SU-DHL-6 (cell line): ENCODE measurements around the gene PCDHGB7.

Experiments
- H2AFZ ChIP-seq: fragments of 200-600 bp; sonication (generic); 2 replicates; pipeline ENCODE4 v1.6.1; 2014; ENCODE audit warnings: low read depth, mild to moderate bottlenecking, moderate library complexity, mixed read lengths, antibody characterized with exemption, low read length; ENCODE audit not compliant: severe bottlenecking
- H3F3A ChIP-seq: fragments of 200-600 bp; shearing (Covaris generic); 2 replicates; pipeline ENCODE4 v1.6.0; 2016; ENCODE audit warnings: antibody characterized with exemption, mild to moderate bottlenecking; ENCODE audit not compliant: insufficient read depth
- H3K27ac ChIP-seq: fragments of 200-600 bp; sonication (generic); 2 replicates; pipeline ENCODE4 v1.5.1; 2016; ENCODE audit warnings: low read depth, mild to moderate bottlenecking, low read length, moderate library complexity, mixed read lengths
- H3K27me3 ChIP-seq: fragments of 200-600 bp; sonication (generic), shearing (Covaris generic); 2 replicates; pipeline ENCODE4 v1.6.0; 2014; ENCODE audit warnings: mild to moderate bottlenecking, low read length
- H3K36me3 ChIP-seq: fragments of 200-600 bp; sonication (generic); 2 replicates; pipeline ENCODE4 v1.6.1; 2014; ENCODE audit warnings: mild to moderate bottlenecking, low read length, mixed read lengths
- H3K4me2 ChIP-seq: fragments of 300-600, 200-600 bp; shearing (Covaris generic), sonication (generic); 2 replicates; pipeline ENCODE4 v1.6.0; 2014; ENCODE audit warnings: low read length, low read depth, mild to moderate bottlenecking; ENCODE audit not compliant: poor library complexity, severe bottlenecking
- H3K4me3 ChIP-seq: fragments of 200-600 bp; sonication (generic); 2 replicates; pipeline ENCODE4 v1.5.1; 2014; ENCODE audit warnings: antibody characterized with exemption, low read length, mild to moderate bottlenecking, mixed read lengths; ENCODE audit not compliant: insufficient read depth, poor library complexity, severe bottlenecking
- H3K79me2 ChIP-seq: fragments of 200-600 bp; sonication (generic); 2 replicates; pipeline ENCODE4 v1.6.1; 2014; ENCODE audit warnings: mild to moderate bottlenecking, low read length, moderate library complexity; ENCODE audit not compliant: insufficient read depth
- H3K9ac ChIP-seq: fragments of 200-600 bp; sonication (generic); 2 replicates; pipeline ENCODE4 v1.7.0; 2014; ENCODE audit warnings: mild to moderate bottlenecking, low read length
- H3K9me2 ChIP-seq: fragments of 200-600 bp; sonication (generic); replicated peaks from 2 replicates; pipeline ENCODE4 v1.6.1; 2014; ENCODE audit warnings: low read length; ENCODE audit not compliant: insufficient read depth
- H3K9me3 ChIP-seq: fragments of 200-600 bp; sonication (generic); 2 replicates; pipeline ENCODE4 v1.6.1; 2014; ENCODE audit warnings: low read length, mixed read lengths; ENCODE audit not compliant: insufficient read depth
- H4K20me1 ChIP-seq: fragments of 200-600 bp; sonication (generic); 2 replicates; pipeline ENCODE4 v1.6.1; 2014; ENCODE audit warnings: low read depth, mild to moderate bottlenecking, antibody characterized with exemption, low read length, moderate library complexity, mixed read lengths
- CTCF ChIP-seq: fragments of 200-600 bp; sonication (generic); IDR thresholded peaks from one replicate; pipeline ENCODE4 v1.5.1; 2017; ENCODE audit warnings: antibody characterized with exemption, mild to moderate bottlenecking, low read length, moderate library complexity; ENCODE audit not compliant: insufficient read depth, poor library complexity, severe bottlenecking
- EZH2phosphoT487 ChIP-seq: fragments of 200-600 bp; sonication (generic), shearing (Covaris generic); conservative IDR thresholded peaks from 2 replicates; pipeline ENCODE4 v1.6.1; 2018; ENCODE audit warnings: mild to moderate bottlenecking, antibody characterized with exemption, low read length, moderate library complexity, mixed read lengths

The PCDHGB7 gene

DNA sequence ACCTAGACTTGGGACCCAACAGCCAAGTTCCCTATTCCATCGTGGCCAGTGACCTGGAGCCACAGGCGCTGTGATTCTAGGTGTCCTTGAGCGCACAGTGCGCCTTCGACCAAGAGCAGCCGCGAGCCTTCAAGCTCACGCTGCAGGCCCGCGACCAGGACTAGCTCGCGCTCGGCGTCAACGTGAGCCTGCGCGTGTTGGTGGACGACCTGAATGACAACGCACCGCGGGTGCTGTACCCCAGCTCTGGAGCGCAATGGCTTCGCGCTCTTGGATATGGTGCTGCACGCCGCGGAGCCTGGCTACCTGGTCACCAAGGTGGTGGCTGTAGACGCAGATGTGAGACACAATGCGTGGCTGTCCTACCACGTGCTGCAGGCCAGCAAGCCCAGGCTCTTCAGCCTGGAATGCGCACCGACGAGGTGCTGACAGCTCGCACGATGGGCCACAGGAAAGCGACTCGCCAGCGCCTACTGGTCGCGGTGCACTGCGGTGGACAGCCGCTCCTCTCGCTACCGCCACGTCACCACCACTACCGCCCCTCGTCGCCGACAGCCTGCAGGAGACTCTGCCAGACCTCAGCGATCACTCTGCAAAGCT, 24.2 kb downstream of the PCDHGB7 start:
- Histone ChIP-seq H3K4me3 (no peak overlapping the region), H3K79me2 (no peaks in the 10 kb centered on the region)

GRCh38 chr5:141465351-141465750, 47.9 kb downstream of the PCDHGB7 start:
- H3K27me3 ChIP-seq: no peaks in the 10 kb centered on the region
- H3K9ac ChIP-seq: no peak overlapping the region
- no peak overlapping the region for H3K4me2 ChIP-seq
- H3K79me2 ChIP-seq: no peaks in the 10 kb centered on the region
- H3K4me3 ChIP-seq: no peak overlapping the region
- H3K36me3 ChIP-seq: no peaks in the 10 kb centered on the region
- no peaks in the 10 kb centered on the region for H4K20me1 ChIP-seq
- no peaks in the 10 kb centered on the region for H3F3A ChIP-seq
- H2AFZ ChIP-seq: no peak overlapping the region
- H3K9me3 ChIP-seq: no peaks in the 10 kb centered on the region
- H3K27ac ChIP-seq: no peak overlapping the region
- TF ChIP-seq EZH2phosphoT487 (no peak), CTCF (no peak)
- H3K9me2 ChIP-seq: no peaks in the 10 kb centered on the region

More for the DNA sequence above, 24.2 kb downstream of the PCDHGB7 start:
- Histone ChIP-seq H3K9ac (no peak overlapping the region), H3F3A (no peaks in the 10 kb centered on the region), H3K27ac (no peak overlapping the region), H3K27me3 (no peaks in the 10 kb centered on the region), H4K20me1 (no peaks in the 10 kb centered on the region), H3K9me3 (no peaks in the 10 kb centered on the region), H2AFZ (no peak overlapping the region), H3K36me3 (no peaks in the 10 kb centered on the region), H3K9me2 (no peaks in the 10 kb centered on the region), H3K4me2 (no peak overlapping the region)
- TF ChIP-seq EZH2phosphoT487 (no peak), CTCF (no peak)
